GM12878 (cell line): ENCODE data around the gene RPS3A. TPM values are rescaled to one million over a fixed set of nuclear protein-coding genes. Genes with fewer than 3 reads are reported as not detected.

Experiments used
- ATAC-seq: fragments of 200-7000 bp; cut with Tn5 transposase; 3 replicates; pipeline ENCODE4 v1.9.1; 2020; ENCODE audit warnings: mild to moderate bottlenecking, moderate library complexity
- Bru-seq: library from RNA; stranded (reverse); fragments of 400-500 nt; gene quantifications from one replicate; lab custom pipeline; 2021; lab: Mats Ljungman, UMichigan
- BruChase-seq, 2 experiments: library from RNA; stranded (reverse); fragments of 400-500 nt; gene quantifications; one replicate each; lab custom pipeline; 2021; lab: Mats Ljungman, UMichigan
- BruUV-seq: library from RNA; stranded (reverse); fragments of 400-500 nt; replicated peaks from 2 replicates; lab custom pipeline; 2021; lab: Mats Ljungman, UMichigan
- CTCF ChIA-PET: fragments of 300-600 bp; sonication (Branson Sonifier 250); formaldehyde crosslinking; extraction: SDS; loops from one replicate; lab custom pipeline; 2021; ENCODE audit warnings: inconsistent platforms; lab: Yijun Ruan, JAX
- POLR2A ChIA-PET: fragments of 350-600 bp; formaldehyde crosslinking; extraction: SDS; loops from one replicate; lab custom pipeline; 2021; ENCODE audit warnings: inconsistent platforms; lab: Charles Lee
- RAD21 ChIA-PET: fragments of 300-600 bp; sonication (Branson Sonifier 250); formaldehyde crosslinking; loops from one replicate; lab custom pipeline; 2023; ENCODE audit warnings: antibody characterized with exemption; ENCODE audit not compliant: unreplicated experiment; lab: Charles Lee
- SMC1A ChIA-PET: fragments of 300-600 bp; sonication (Branson Sonifier 250); formaldehyde crosslinking; loops from one replicate; lab custom pipeline; 2023; ENCODE audit not compliant: unreplicated experiment, uncharacterized antibody; lab: Charles Lee
- DNase-seq: peaks from one replicate; pipeline ENCODE4 v3.0.0-alpha.2; 2011; ENCODE audit warnings: low read depth, low spot score
- FAIRE-seq: peaks from 3 replicates; lab custom pipeline; 2011; peaks lifted over from hg19 to GRCh38; lab: Jason Lieb, UNC
- H2AFZ ChIP-seq: 2 replicates; pipeline ENCODE4 v1.6.0; 2011; ENCODE audit warnings: low read depth, low read length, control low read depth; ENCODE audit not compliant: control insufficient read depth
- H3K27ac ChIP-seq: 2 replicates; pipeline ENCODE4 v1.5.1; 2011; ENCODE audit warnings: control low read depth; ENCODE audit not compliant: control insufficient read depth, insufficient read depth
- H3K27me3 ChIP-seq, 2 experiments: replicated peaks in 1 of 2; 2 replicates each; pipeline versions ENCODE4 v1.6.0 to v1.6.1; 2011; ENCODE audit warnings: low read length in 1 of 2; ENCODE audit not compliant: control insufficient read depth in 2 of 2, insufficient read depth in 2 of 2
- H3K36me3 ChIP-seq, 2 experiments: 2 replicates each; pipeline ENCODE4 v1.5.1; 2011; ENCODE audit warnings: low read length in 1 of 2; ENCODE audit not compliant: control insufficient read depth in 2 of 2, insufficient read depth in 2 of 2
- H3K4me1 ChIP-seq: 2 replicates; pipeline ENCODE4 v1.6.1; 2011; ENCODE audit warnings: mild to moderate bottlenecking, low read length, moderate library complexity, mixed read lengths; ENCODE audit not compliant: control insufficient read depth, insufficient read depth
- H3K4me2 ChIP-seq: 2 replicates; pipeline ENCODE4 v1.6.0; 2011; ENCODE audit warnings: control low read depth; ENCODE audit not compliant: control insufficient read depth, insufficient read depth
- H3K4me3 ChIP-seq: fragments of 200-600 bp; sonication (generic); 2 replicates; pipeline ENCODE4 v1.5.1; 2016
- H3K79me2 ChIP-seq: 2 replicates; pipeline ENCODE4 v1.6.0; 2011; ENCODE audit warnings: low read length; ENCODE audit not compliant: control insufficient read depth, insufficient read depth
- H3K9ac ChIP-seq: 2 replicates; pipeline ENCODE4 v1.8.0; 2011; ENCODE audit warnings: low read length, control low read depth, mixed read lengths; ENCODE audit not compliant: control insufficient read depth, insufficient read depth
- H3K9me3 ChIP-seq: replicated peaks from 3 replicates; pipeline ENCODE4 v1.5.1; 2011; ENCODE audit warnings: mild to moderate bottlenecking, low read length; ENCODE audit not compliant: control insufficient read depth, insufficient read depth
- H4K20me1 ChIP-seq: 2 replicates; pipeline ENCODE4 v1.6.0; 2011; ENCODE audit not compliant: control insufficient read depth, insufficient read depth
- JUNB ChIP-seq: IDR thresholded peaks from 2 replicates; pipeline ENCODE4 v1.6.1; 2016; ENCODE audit warnings: antibody characterized with exemption, mild to moderate bottlenecking
- KLF5 ChIP-seq: fragments of 450-650 bp; IDR thresholded peaks from 2 replicates; pipeline ENCODE4 v1.6.1; 2014; ENCODE audit warnings: mild to moderate bottlenecking; ENCODE audit not compliant: partially characterized antibody
- MAX ChIP-seq: IDR thresholded peaks from 2 replicates; pipeline ENCODE4 v1.6.1; 2012; ENCODE audit warnings: low read depth, low read length, improper control_type of control experiment
- REST ChIP-seq: IDR thresholded peaks from 2 replicates; pipeline ENCODE4 v1.6.1; 2012; ENCODE audit warnings: mild to moderate bottlenecking, low read depth, low read length
- ZBED1 ChIP-seq: IDR thresholded peaks from 2 replicates; pipeline ENCODE4 v1.6.1; 2016; ENCODE audit warnings: borderline replicate concordance
- ZBTB40 ChIP-seq: fragments of 450-650 bp; IDR thresholded peaks from 2 replicates; pipeline ENCODE4 v1.6.1; 2016; ENCODE audit warnings: mild to moderate bottlenecking, moderate library complexity, borderline replicate concordance
- WGBS: methylation state at CpG from one replicate; pipeline ENCODE4 v1.1.6; 2016; ENCODE audit warnings: low lambda C conversion rate; ENCODE audit not compliant: insufficient replicate concordance, insufficient coverage; ENCODE audit errors: missing lambda C conversion rate; 5-methylcytosine and 5-hydroxymethylcytosine counted together
- in situ Hi-C: fragments of 300-500 bp; cut with MboI; formaldehyde crosslinking; loops from 9 replicates; pipeline ENCODE4 v1.14.3; 2018; ENCODE audit warnings: mixed read lengths
- intact Hi-C: fragments of 100-400 bp; cut with micrococcal nuclease; formaldehyde crosslinking; loops from one replicate; pipeline ENCODE4 v1.14.2; 2022; ENCODE audit not compliant: unreplicated experiment
- long read RNA-seq, 2 experiments: library from polyadenylated mRNA; unstranded; transcript quantifications; one replicate each; pipeline ENCODE4 v2.0.0, GENCODE V29; 2019 to 2020
- polyA minus RNA-seq, 3 experiments: library from RNA; depleted of rRNA, polyadenylated mRNA; stranded (reverse); fragments of >200 nt; gene quantifications; 2 replicates each; pipeline ENCODE4 v1.2.3, GENCODE V29; 2011
- polyA plus RNA-seq, 11 experiments: library from polyadenylated mRNA; depleted of rRNA in 4 of 11; unstranded in 6 of 11; stranded (reverse) in 5 of 11; fragments of >200 nt; fragmentation: Nextera tagmentation in 4 of 11; fragmentation: Illumina TruSeq in 1 of 11; extraction: Ambion mirVana in 4 of 11; extraction: Trizol in 1 of 11; gene quantifications; 1 replicate in 1 of 11; 2 replicates in 10 of 11; pipeline versions ENCODE4 v1.2.1 to v1.2.3, GENCODE V29; 2011 to 2016; ENCODE audit warnings: inconsistent platforms in 2 of 11, missing spikeins in 2 of 11, low read depth in 1 of 11
- total RNA-seq, 4 experiments: library from RNA; depleted of rRNA in 3 of 4; stranded (reverse); fragments of >200 nt in 3 of 4; fragmentation: Illumina TruSeq in 1 of 4; extraction: Trizol in 1 of 4; gene quantifications; 2 replicates each; pipeline versions ENCODE4 v1.2.1 to v1.2.3, GENCODE V29; 2013 to 2021

RPS3A gene
- 524 and 558 TPM in 2 replicates for total RNA-seq (2013; cell fraction: nucleolus; rRNA removed)
- total RNA-seq (2014; rRNA removed) (2,490 and 2,970 TPM in 2 replicates), total RNA-seq (2014; rRNA removed; fragmentation: Illumina TruSeq; extraction: Trizol) (4,035 and 4,105 TPM in 2 replicates), total RNA-seq (2021) (2,962 and 3,106 TPM in 2 replicates), polyA plus RNA-seq (2011; rRNA removed) (5,827 and 8,647 TPM in 2 replicates), polyA plus RNA-seq (2014; fragmentation: Illumina TruSeq; extraction: Trizol) (3,671 and 4,649 TPM in 2 replicates), polyA plus RNA-seq (2014; fragmentation: Nextera tagmentation; extraction: Ambion mirVana) (1,000 to 10,000 TPM; 5,081 to 5,756 TPM), polyA plus RNA-seq (2014; rRNA removed) (2,593 and 3,382 TPM in 2 replicates), polyA plus RNA-seq (2016; fragmentation: Nextera tagmentation; extraction: Ambion mirVana) (1,000 to 10,000 TPM; 1,754 to 1,978 TPM), polyA minus RNA-seq (2011; rRNA and poly(A)+ RNA removed) (811 and 1,197 TPM in 2 replicates), Bru-seq, nascent RNA (percentile 100 among the genes with signal in this experiment), BruChase-seq, experiment 1, labeled RNA remaining after a 6-hour chase (percentile 100 among the genes with signal in this experiment), BruChase-seq, experiment 2, labeled RNA remaining after a 2-hour chase (percentile 99 among the genes with signal in this experiment)
- 3,094 TPM for polyA plus RNA-seq (2011; ENCODE audit: low read depth)
- polyA plus RNA-seq (2011; cell fraction: cytosol; rRNA removed) = 2,333 and 2,782 TPM in 2 replicates
- polyA plus RNA-seq (2011; cell fraction: nucleus; rRNA removed) = 1,077 and 1,354 TPM in 2 replicates
- 3,101 and 5,084 TPM in 2 replicates for polyA plus RNA-seq (2012)
- 428 and 462 TPM in 2 replicates for polyA minus RNA-seq (2011; cell fraction: cytosol; rRNA and poly(A)+ RNA removed)
- polyA minus RNA-seq (2011; cell fraction: nucleus; rRNA and poly(A)+ RNA removed) = 147 and 155 TPM in 2 replicates
- long read RNA-seq, experiment 1, transcript RPS3A-205 (6 exons, 674 nt) = minor isoform, 31 of 2,365 reads
- long read RNA-seq, experiment 1, transcript RPS3A-201 (6 exons, 934 nt) = major isoform, 2,292 of 2,365 reads
- long read RNA-seq, experiment 1, partial matches to known transcripts = 16 of 2,365 reads
- long read RNA-seq, experiment 1, other reads (novel, unspliced or antisense) = 22 of 2,365 reads
- long read RNA-seq, experiment 2, transcript RPS3A-208 (4 exons, 576 nt) = minor isoform, 7 of 11,161 reads
- long read RNA-seq, experiment 2, transcript RPS3A-205 (6 exons, 674 nt) = minor isoform, 30 of 11,161 reads
- long read RNA-seq, experiment 2, transcript RPS3A-201 (6 exons, 934 nt) = major isoform, 10,732 of 11,161 reads
- long read RNA-seq, experiment 2, partial matches to known transcripts = 323 of 11,161 reads
- long read RNA-seq, experiment 2, other reads (novel, unspliced or antisense) = 65 of 11,161 reads

- POLR2A ChIA-PET = interaction anchor here (0.6 to 3.2 kb wide), 6 partner anchors 16 to 86 kb away, joined by 3 to 17 read pairs (median 4); partner anchors contain the start of gene LRBA
- BruUV-seq = no TSS peak
- peak; percentile 91 for TF ChIP-seq ZBTB40
- peak; percentile 87 for TF ChIP-seq ZBED1
- peak; percentile 40 for TF ChIP-seq REST
- TF ChIP-seq MAX = no peak; the same call in none of the 2 replicates
- TF ChIP-seq KLF5 = peak; percentile 73
- TF ChIP-seq JUNB = 0 out of 2 replicates have a peak, but pooled peaks have one; percentile 32
Measured at GRCh38 chr4:151099229-151099975, at the start of gene RPS3A. Gene RPS3A (plus strand): TSS chr4:151099628. CDS start chr4:151099653, 25 bp downstream.

More at GRCh38 chr4:151099229-151099975, at the start of gene RPS3A:
- under 1% methylated on average over 69 of the region's 69 CpGs for WGBS
- RAD21 ChIA-PET = interaction anchor here (0.7 to 2.6 kb wide), 12 partner anchors 15 to 232 kb away, joined by 3 to 13 read pairs (median 3); partner anchors contain the start of gene LRBA
- H3K4me2 ChIP-seq = peak within 1 kb of the TSS; percentile 83
- in situ Hi-C loops = no loop called here
- DNase-seq = peak; percentile 97
- no peaks in the 10 kb centered on the region for H3K9me3 ChIP-seq
- peak; percentile 89 for ATAC-seq
- H3K36me3 ChIP-seq = peaks cover 1 to 28% of the 10 kb centered on the region in 2 experiments
- CTCF ChIA-PET = interaction anchor here (0.8 to 1.7 kb wide), 7 partner anchors 18 to 138 kb away, joined by 3 to 10 read pairs (median 3); partner anchors contain the start of gene LRBA
- SMC1A ChIA-PET = interaction anchor here (0.9 to 3.1 kb wide), 10 partner anchors 22 to 232 kb away, joined by 3 to 14 read pairs (median 4); partner anchors contain the start of gene LRBA
- H3K27me3 ChIP-seq = no peaks in the 10 kb centered on the region
- intact Hi-C loops = loop anchor here (1.0 to 5.0 kb wide), 3 partner anchors 47 to 84 kb away; partner anchors contain the start of gene LRBA
- peak within 1 kb of the TSS; percentile 98 for H3K4me3 ChIP-seq
- peak within 1 kb of the TSS; percentile 95 for H3K9ac ChIP-seq
- FAIRE-seq = peak; percentile 91
- H4K20me1 ChIP-seq = peaks cover 6% of the 10 kb centered on the region
- H3K27ac ChIP-seq = peak within 1 kb of the TSS; percentile 78
- peaks cover 23% of the 10 kb centered on the region for H3K4me1 ChIP-seq
- peak within 1 kb of the TSS; percentile 80 for H2AFZ ChIP-seq
- H3K79me2 ChIP-seq = peaks cover 43% of the 10 kb centered on the region
